HCT116 (cell line): ENCODE results near the gene ZNF594. TPM values are rescaled to one million over a fixed set of nuclear protein-coding genes. Genes with fewer than 3 reads are reported as not detected.

Experiments
- ATAC-seq: fragments of 200-7000 bp; cut with Tn5 transposase; 2 replicates; pipeline ENCODE4 v1.9.1; 2020; ENCODE audit warnings: mild to moderate bottlenecking, moderate library complexity
- BruUV-seq: library from RNA; stranded (reverse); fragments of 400-500 nt; replicated peaks from 2 replicates; lab custom pipeline; 2021; lab: Mats Ljungman, UMichigan
- CTCF ChIA-PET: fragments of 300-600 bp; sonication (Branson Sonifier 250); formaldehyde crosslinking; loops from one replicate; lab custom pipeline; 2021; ENCODE audit warnings: antibody characterized with exemption; lab: Charles Lee
- POLR2A ChIA-PET: fragments of 300-600, 350-600 bp; sonication (Branson Sonifier 250); formaldehyde crosslinking; loops from one replicate; lab custom pipeline; 2021; ENCODE audit warnings: antibody characterized with exemption; lab: Charles Lee
- RAD21 ChIA-PET, 2 experiments: fragments of 300-600 bp; sonication (Branson Sonifier 250); formaldehyde crosslinking; loops; one replicate each; lab custom pipeline; 2023; ENCODE audit warnings: low total read pairs in 2 of 2; ENCODE audit not compliant: uncharacterized antibody in 2 of 2, unreplicated experiment in 2 of 2, low non-redundant PET in 1 of 2; lab: Charles Lee
- DNase-seq: peaks from one replicate; pipeline ENCODE4 v3.0.0-alpha.2; 2010; ENCODE audit warnings: low read depth, low spot score
- H2AFZ ChIP-seq: fragments of 200-600 bp; shearing (Covaris generic), sonication (generic); 2 replicates; pipeline ENCODE4 v1.6.1; 2017; ENCODE audit warnings: low read depth, mixed run types, mixed read lengths, antibody characterized with exemption, low read length; ENCODE audit not compliant: poor library complexity, severe bottlenecking
- H3K27ac ChIP-seq: 2 replicates; pipeline ENCODE4 v1.5.1; 2012; ENCODE audit warnings: low read depth, low read length
- H3K27me3 ChIP-seq: fragments of 200-600 bp; sonication (generic); 2 replicates; pipeline ENCODE4 v1.6.1; 2016; ENCODE audit warnings: mixed run types, low read length, mixed read lengths; ENCODE audit not compliant: insufficient read depth
- H3K36me3 ChIP-seq, 2 experiments: fragments of 200-500 bp in 1 of 2; fragments of 200-600 bp in 1 of 2; sonication (Bioruptor generic) in 1 of 2; sonication (generic) in 1 of 2; 2 replicates each; pipeline versions ENCODE4 v1.5.1 to v1.6.1; 2014 to 2016; ENCODE audit warnings: low read length in 2 of 2, inconsistent platforms in 1 of 2, mixed read lengths in 1 of 2, mixed run types in 1 of 2; ENCODE audit not compliant: insufficient read depth in 2 of 2, control insufficient read depth in 1 of 2
- H3K4me1 ChIP-seq, 2 experiments: fragments of 200-600 bp in 1 of 2; sonication (generic) in 1 of 2; 2 replicates each; pipeline versions ENCODE4 v1.5.1 to v1.6.1; 2012 to 2017; ENCODE audit warnings: low read length in 2 of 2, inconsistent platforms in 1 of 2, mild to moderate bottlenecking in 1 of 2, mixed read lengths in 1 of 2, mixed run types in 1 of 2, moderate library complexity in 1 of 2; ENCODE audit not compliant: insufficient read depth in 2 of 2, control insufficient read depth in 1 of 2
- H3K4me2 ChIP-seq: fragments of 200-600 bp; sonication (generic); 2 replicates; pipeline ENCODE4 v1.6.1; 2017; ENCODE audit warnings: mixed run types, low read length, mixed read lengths
- H3K4me3 ChIP-seq, 2 experiments: fragments of 200-600 bp in 1 of 2; sonication (generic) in 1 of 2; replicated peaks in 1 of 2; 2 replicates each; pipeline ENCODE4 v1.5.1; 2011 to 2016; ENCODE audit warnings: low read length in 2 of 2, control low read depth in 1 of 2, low read depth in 1 of 2, mild to moderate bottlenecking in 1 of 2, mixed read lengths in 1 of 2, mixed run types in 1 of 2
- H3K79me2 ChIP-seq: fragments of 200-600 bp; sonication (generic); 2 replicates; pipeline ENCODE4 v1.6.1; 2017; ENCODE audit warnings: mild to moderate bottlenecking, mixed run types, low read length, moderate library complexity, mixed read lengths; ENCODE audit not compliant: insufficient read depth
- H3K9ac ChIP-seq: fragments of 200-600 bp; sonication (generic); 2 replicates; pipeline ENCODE4 v1.6.1; 2016; ENCODE audit warnings: low read length, mixed read lengths
- H3K9me2 ChIP-seq: fragments of 200-600 bp; sonication (generic), shearing (Covaris generic); 2 replicates; pipeline ENCODE4 v1.6.1; 2017; ENCODE audit warnings: mixed run types, mild to moderate bottlenecking, moderate library complexity; ENCODE audit not compliant: insufficient read depth
- H3K9me3 ChIP-seq, 2 experiments: fragments of 200-500 bp in 1 of 2; fragments of 200-600 bp in 1 of 2; sonication (Bioruptor generic) in 1 of 2; sonication (generic) in 1 of 2; 2 replicates each; pipeline ENCODE4 v1.6.1; 2014 to 2017; ENCODE audit warnings: low read length in 2 of 2, mixed read lengths in 2 of 2, inconsistent platforms in 1 of 2, low read depth in 1 of 2, mild to moderate bottlenecking in 1 of 2, mixed run types in 1 of 2, moderate library complexity in 1 of 2; ENCODE audit not compliant: control insufficient read depth in 1 of 2, insufficient read depth in 1 of 2
- H4K20me1 ChIP-seq: fragments of 200-600 bp; sonication (generic), shearing (Covaris generic); 2 replicates; pipeline ENCODE4 v1.6.1; 2017; ENCODE audit warnings: mixed run types, mild to moderate bottlenecking, moderate library complexity; ENCODE audit not compliant: insufficient read depth
- ATF3 ChIP-seq: IDR thresholded peaks from 2 replicates; pipeline ENCODE4 v1.6.1; 2012
- CEBPB ChIP-seq: IDR thresholded peaks from 2 replicates; pipeline ENCODE4 v1.6.1; 2012; ENCODE audit warnings: low read depth
- ELF1 ChIP-seq: IDR thresholded peaks from 2 replicates; pipeline ENCODE4 v1.6.1; 2012; ENCODE audit warnings: low read depth, borderline replicate concordance
- EZH2phosphoT487 ChIP-seq: fragments of 200-600 bp; IDR thresholded peaks from 2 replicates; pipeline ENCODE4 v1.6.1; 2018; ENCODE audit warnings: antibody characterized with exemption, borderline replicate concordance
- JUND ChIP-seq: IDR thresholded peaks from 2 replicates; pipeline ENCODE4 v1.6.1; 2012
- POLR2A ChIP-seq: IDR thresholded peaks from 2 replicates; pipeline ENCODE4 v1.7.0; 2011; ENCODE audit warnings: borderline replicate concordance; ENCODE audit not compliant: insufficient read depth, insufficient read length; ENCODE audit errors: extremely low read depth
- POLR2AphosphoS5 ChIP-seq: IDR thresholded peaks from 2 replicates; pipeline ENCODE4 v1.6.1; 2011; ENCODE audit warnings: mild to moderate bottlenecking, low read depth, low read length, moderate library complexity
- SIN3A ChIP-seq: IDR thresholded peaks from 2 replicates; pipeline ENCODE4 v1.6.1; 2012; ENCODE audit warnings: low read depth
- SRF ChIP-seq: IDR thresholded peaks from 2 replicates; pipeline ENCODE4 v1.6.1; 2012; ENCODE audit warnings: low read depth
- ZBTB33 ChIP-seq: IDR thresholded peaks from 2 replicates; pipeline ENCODE4 v1.6.1; 2011; ENCODE audit warnings: mild to moderate bottlenecking, low read length, moderate library complexity; ENCODE audit not compliant: insufficient replicate concordance; ENCODE audit errors: extremely low read depth
- ZFX ChIP-seq: fragments of 450-650 bp; IDR thresholded peaks from 2 replicates; pipeline ENCODE4 v1.6.1; 2017
- ZNF274 ChIP-seq: fragments of 200-500 bp; sonication (Bioruptor generic); IDR thresholded peaks from 2 replicates; pipeline ENCODE4 v1.6.1; 2014; ENCODE audit warnings: mild to moderate bottlenecking, low read depth, low read length, inconsistent platforms
- intact Hi-C: fragments of 100-400 bp; cut with micrococcal nuclease; formaldehyde crosslinking; loops from 2 replicates; pipeline ENCODE4 v1.10.0; 2022
- total RNA-seq: library from RNA; stranded (reverse); gene quantifications from one replicate; pipeline ENCODE4 v1.2.1, GENCODE V29; 2021; ENCODE audit not compliant: unreplicated experiment
- TF ChIP-seq, protein P1 (sequence below): IDR thresholded peaks from 2 replicates; pipeline ENCODE4 v1.6.1; 2012
- TF ChIP-seq, protein P2 (sequence below): IDR thresholded peaks from 2 replicates; pipeline ENCODE4 v1.6.1; 2012; ENCODE audit warnings: low read depth

ZNF594 gene
- total RNA-seq, 1 experiment from 2014 or later, result 8.3 TPM

DNA sequence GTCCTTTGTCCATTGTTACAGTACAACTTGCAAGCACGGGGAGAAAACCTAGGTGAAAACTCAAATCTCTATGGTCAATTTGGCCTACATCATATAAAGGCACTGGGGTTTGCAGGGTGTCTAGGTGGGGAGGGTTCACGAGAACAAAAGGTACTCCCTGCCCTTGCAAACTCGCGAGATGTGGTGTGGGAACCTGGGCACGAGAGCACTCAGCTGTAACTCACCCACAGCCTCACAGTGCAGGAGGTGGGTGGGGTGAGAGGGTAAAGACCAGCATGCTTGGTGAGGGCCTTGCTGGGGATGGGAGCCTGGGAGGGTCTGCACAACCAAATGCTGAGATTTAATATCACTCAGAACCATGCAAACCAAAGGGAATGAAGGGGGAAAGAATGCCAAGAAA is 18.4 kb upstream of the ZNF594 start (continued):
- TF ChIP-seq ATF3 (no peak), ZNF274 (no peak), ZBTB33 (no peak), SIN3A (no peak)

DNA sequence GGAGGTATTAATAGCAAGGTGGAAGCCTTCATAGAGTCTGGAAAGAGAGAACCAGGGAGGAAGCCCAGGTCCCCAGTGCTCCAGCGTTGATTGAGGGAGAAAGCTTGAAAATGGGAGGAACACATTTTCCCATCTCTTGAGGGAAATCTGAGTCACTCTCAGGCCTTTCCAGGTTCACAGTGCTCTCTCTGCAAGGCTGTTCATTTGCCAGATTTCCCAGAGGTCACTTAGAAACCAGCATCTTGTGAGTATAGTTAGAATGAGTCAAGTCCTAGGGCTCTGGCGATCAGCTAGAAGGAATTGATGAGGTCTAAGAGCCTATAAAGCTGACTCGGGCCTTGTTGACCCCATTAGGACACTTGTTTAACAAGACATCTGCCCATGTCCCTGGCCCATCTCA is 17.7 kb upstream of the ZNF594 start:
- Histone ChIP-seq H3K9ac (no peak overlapping the region), H2AFZ (no peak overlapping the region), H3K4me2 (no peak overlapping the region), H3K4me3 (no peak overlapping the region), H3K27me3 (no peaks in the 10 kb centered on the region), H3K27ac (no peak overlapping the region), H3K9me2 (no peaks in the 10 kb centered on the region), H3K79me2 (no peaks in the 10 kb centered on the region), H3K9me3 (no peaks in the 10 kb centered on the region), H3K4me1 (no peaks in the 10 kb centered on the region), H3K36me3 (no peaks in the 10 kb centered on the region), H4K20me1 (no peaks in the 10 kb centered on the region)
- POLR2A ChIA-PET, result no interaction called here
- no peak for TF ChIP-seq ZNF274
- TF ChIP-seq EZH2phosphoT487, result no peak
- no peak for TF ChIP-seq JUND
- TF ChIP-seq POLR2AphosphoS5, result no peak
- no peak for TF ChIP-seq SIN3A
- TF ChIP-seq POLR2A, result no peak
- no peak for TF ChIP-seq ELF1
- no peak for TF ChIP-seq ZFX
- no peak for TF ChIP-seq SRF
- TF ChIP-seq ZBTB33, result no peak
- TF ChIP-seq, protein P1, sequence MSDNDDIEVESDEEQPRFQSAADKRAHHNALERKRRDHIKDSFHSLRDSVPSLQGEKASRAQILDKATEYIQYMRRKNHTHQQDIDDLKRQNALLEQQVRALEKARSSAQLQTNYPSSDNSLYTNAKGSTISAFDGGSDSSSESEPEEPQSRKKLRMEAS, result no peak
- TF ChIP-seq CEBPB, result no peak
- TF ChIP-seq, protein P2, sequence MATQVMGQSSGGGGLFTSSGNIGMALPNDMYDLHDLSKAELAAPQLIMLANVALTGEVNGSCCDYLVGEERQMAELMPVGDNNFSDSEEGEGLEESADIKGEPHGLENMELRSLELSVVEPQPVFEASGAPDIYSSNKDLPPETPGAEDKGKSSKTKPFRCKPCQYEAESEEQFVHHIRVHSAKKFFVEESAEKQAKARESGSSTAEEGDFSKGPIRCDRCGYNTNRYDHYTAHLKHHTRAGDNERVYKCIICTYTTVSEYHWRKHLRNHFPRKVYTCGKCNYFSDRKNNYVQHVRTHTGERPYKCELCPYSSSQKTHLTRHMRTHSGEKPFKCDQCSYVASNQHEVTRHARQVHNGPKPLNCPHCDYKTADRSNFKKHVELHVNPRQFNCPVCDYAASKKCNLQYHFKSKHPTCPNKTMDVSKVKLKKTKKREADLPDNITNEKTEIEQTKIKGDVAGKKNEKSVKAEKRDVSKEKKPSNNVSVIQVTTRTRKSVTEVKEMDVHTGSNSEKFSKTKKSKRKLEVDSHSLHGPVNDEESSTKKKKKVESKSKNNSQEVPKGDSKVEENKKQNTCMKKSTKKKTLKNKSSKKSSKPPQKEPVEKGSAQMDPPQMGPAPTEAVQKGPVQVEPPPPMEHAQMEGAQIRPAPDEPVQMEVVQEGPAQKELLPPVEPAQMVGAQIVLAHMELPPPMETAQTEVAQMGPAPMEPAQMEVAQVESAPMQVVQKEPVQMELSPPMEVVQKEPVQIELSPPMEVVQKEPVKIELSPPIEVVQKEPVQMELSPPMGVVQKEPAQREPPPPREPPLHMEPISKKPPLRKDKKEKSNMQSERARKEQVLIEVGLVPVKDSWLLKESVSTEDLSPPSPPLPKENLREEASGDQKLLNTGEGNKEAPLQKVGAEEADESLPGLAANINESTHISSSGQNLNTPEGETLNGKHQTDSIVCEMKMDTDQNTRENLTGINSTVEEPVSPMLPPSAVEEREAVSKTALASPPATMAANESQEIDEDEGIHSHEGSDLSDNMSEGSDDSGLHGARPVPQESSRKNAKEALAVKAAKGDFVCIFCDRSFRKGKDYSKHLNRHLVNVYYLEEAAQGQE, result no peak
- no peak for TF ChIP-seq ATF3
- ATAC-seq (no peak), DNase-seq (no peak)
- intact Hi-C loops, result no loop called here
- RAD21 ChIA-PET, result no interaction called here
- CTCF ChIA-PET, result no interaction called here
- BruUV-seq, result no TSS peak
